ENCODE results near the gene TIMM22.
A peak's percentile ranks its signal among the peaks of the same experiment; 100 is the strongest.

The TIMM22 gene

DNA sequence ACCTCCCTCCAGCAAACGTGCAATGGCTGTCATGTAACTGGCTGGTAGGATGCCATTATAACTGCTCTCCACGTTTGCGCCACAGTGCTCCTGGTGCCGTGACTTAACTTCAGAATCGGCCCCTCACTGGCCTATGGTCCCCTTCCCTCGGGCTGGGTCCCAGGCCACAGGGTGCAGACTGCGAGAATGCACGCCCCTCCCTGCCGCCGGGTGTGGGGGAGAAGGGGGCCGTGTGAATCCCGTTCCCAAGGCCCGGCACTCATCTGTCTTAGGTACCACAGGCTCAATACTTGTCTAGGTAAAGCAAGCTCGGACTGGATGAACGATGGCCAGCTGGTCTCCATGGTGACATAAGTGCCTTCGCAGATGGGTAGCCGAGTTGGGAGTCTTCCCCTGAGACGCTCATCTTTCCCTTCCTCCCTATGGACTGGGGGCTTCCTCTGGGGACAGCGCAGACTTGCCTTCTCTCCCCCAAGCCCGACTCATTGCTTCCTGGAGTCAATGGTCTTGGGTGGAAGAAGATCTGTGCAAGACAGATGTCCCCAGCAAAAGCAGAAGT lies 37.8 kb downstream of the TIMM22 start:
- no peak overlapping the region for H2BK5ac ChIP-seq (ENCODE audit: low read length)
- H2BK12ac ChIP-seq (ENCODE audit: low read length), result peak overlapping the region; percentile 58
- peaks cover 16% of the 10 kb centered on the region for H3K79me1 ChIP-seq (ENCODE audit: low read depth, low read length)
- H2BK15ac ChIP-seq (ENCODE audit: low read length), result no peak overlapping the region
- H3K27me3 ChIP-seq (ENCODE audit: control insufficient read depth in 3 of 3, insufficient read depth in 3 of 3, low read depth in 1 of 3, low read length in 3 of 3), result peaks cover 0 to 13% (median 0%) of the 10 kb centered on the region in 3 experiments
- no CpG with 5 or more reads among the region's 20 CpGs for WGBS, 2 donors (ENCODE audit: extremely low coverage in 2 of 2, insufficient read length in 2 of 2, insufficient replicate concordance in 1 of 2)
- no peak overlapping the region for H3K4me3 ChIP-seq (ENCODE audit: low read length in 2 of 2)
- H3K27ac ChIP-seq (replicated peaks; ENCODE audit: low read length), result no peak overlapping the region
- H3K18ac ChIP-seq (ENCODE audit: low read length), result no peak overlapping the region
- no peak overlapping the region for H3K4ac ChIP-seq (ENCODE audit: low read length)
- no peaks in the 10 kb centered on the region for H3K9me3 ChIP-seq (replicated peaks in 1 of 2; ENCODE audit: control insufficient read depth in 2 of 2, insufficient read depth in 1 of 2, low read depth in 1 of 2, low read length in 2 of 2)
- peaks cover 0 to 18% of the 10 kb centered on the region in 2 donors for H3K4me1 ChIP-seq (ENCODE audit: control insufficient read depth in 2 of 2, insufficient read depth in 1 of 2, low read depth in 1 of 2, low read length in 2 of 2)
- H3K23ac ChIP-seq (ENCODE audit: low read depth, low read length, poor library complexity), result peak overlapping the region; percentile 55
- H3K9ac ChIP-seq (ENCODE audit: low read depth, low read length, poor library complexity), result peak overlapping the region; percentile 70
- no peak overlapping the region for H2BK120ac ChIP-seq (ENCODE audit: low read depth, low read length)
- H3K14ac ChIP-seq (ENCODE audit: low read length), result no peak overlapping the region
- no peak for DNase-seq (ENCODE audit: low spot score)
- H3K36me3 ChIP-seq (replicated peaks in 1 of 2; ENCODE audit: control insufficient read depth in 2 of 2, insufficient read depth in 2 of 2, low read length in 2 of 2), result peaks cover 0 to 4% of the 10 kb centered on the region in 2 donors
- no peak overlapping the region for H2AFZ ChIP-seq (ENCODE audit: low read length)
- H4K8ac ChIP-seq (ENCODE audit: low read depth, low read length), result no peak overlapping the region
- H3K4me2 ChIP-seq (ENCODE audit: insufficient read depth, low read length, poor library complexity, severe bottlenecking), result no peak overlapping the region
- H2AK5ac ChIP-seq (ENCODE audit: low read depth, low read length), result peak overlapping the region; percentile 70
- no peak overlapping the region for H4K91ac ChIP-seq (ENCODE audit: low read depth, low read length, poor library complexity)

DNA sequence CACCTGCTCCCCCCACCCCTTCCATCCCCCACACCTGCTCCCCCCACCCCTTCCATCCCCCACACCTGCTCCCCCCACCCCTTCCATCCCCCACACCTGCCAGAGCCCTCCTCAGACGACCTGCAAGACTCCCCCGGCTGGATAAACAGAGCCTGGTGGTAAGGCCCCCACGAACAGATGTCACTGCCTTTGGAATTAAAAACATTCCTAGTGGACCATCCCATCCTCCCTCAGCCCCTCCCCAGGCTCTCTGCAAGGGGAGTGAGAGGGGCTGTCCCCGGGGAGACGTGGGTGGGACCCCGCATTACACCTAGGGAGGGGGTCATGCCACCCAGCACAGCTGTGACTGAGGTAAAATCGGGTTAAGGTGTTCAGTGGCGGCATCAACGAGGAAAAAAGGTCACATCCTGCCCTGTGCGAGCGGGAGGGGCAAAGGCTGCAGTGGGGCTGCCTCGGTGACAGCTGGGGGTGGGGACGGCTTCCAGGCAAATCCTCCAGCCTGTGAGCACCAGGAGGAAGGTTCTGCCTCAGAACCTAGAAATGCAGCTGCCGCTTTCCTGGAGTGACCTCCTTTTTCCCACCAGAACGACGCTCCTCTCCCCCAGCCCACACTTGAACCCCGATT lies 38.7 kb downstream of the TIMM22 start:
- Histone ChIP-seq H3K23ac (ENCODE audit: low read depth, low read length, poor library complexity) (peak overlapping the region; percentile 89), H2BK15ac (ENCODE audit: low read length) (no peak overlapping the region), H2AK5ac (ENCODE audit: low read depth, low read length) (no peak overlapping the region), H3K36me3 (replicated peaks in 1 of 2; ENCODE audit: control insufficient read depth in 2 of 2, insufficient read depth in 2 of 2, low read length in 2 of 2) (peaks cover 0 to 4% of the 10 kb centered on the region in 2 donors), H2AFZ (ENCODE audit: low read length) (no peak overlapping the region), H2BK120ac (ENCODE audit: low read depth, low read length) (no peak overlapping the region), H3K9ac (ENCODE audit: low read depth, low read length, poor library complexity) (no peak overlapping the region), H3K4me2 (ENCODE audit: insufficient read depth, low read length, poor library complexity, severe bottlenecking) (no peak overlapping the region), H3K27me3 (ENCODE audit: control insufficient read depth in 3 of 3, insufficient read depth in 3 of 3, low read depth in 1 of 3, low read length in 3 of 3) (peaks cover 0 to 13% (median 0%) of the 10 kb centered on the region in 3 experiments), H3K18ac (ENCODE audit: low read length) (no peak overlapping the region), H4K91ac (ENCODE audit: low read depth, low read length, poor library complexity) (no peak overlapping the region), H3K4ac (ENCODE audit: low read length) (no peak overlapping the region), H3K9me3 (replicated peaks in 1 of 2; ENCODE audit: control insufficient read depth in 2 of 2, insufficient read depth in 1 of 2, low read depth in 1 of 2, low read length in 2 of 2) (no peaks in the 10 kb centered on the region), H3K27ac (replicated peaks; ENCODE audit: low read length) (no peak overlapping the region), H2BK5ac (ENCODE audit: low read length) (no peak overlapping the region), H3K4me1 (ENCODE audit: control insufficient read depth in 2 of 2, insufficient read depth in 1 of 2, low read depth in 1 of 2, low read length in 2 of 2) (peaks cover 0 to 19% of the 10 kb centered on the region in 2 donors), H3K14ac (ENCODE audit: low read length) (peak overlapping the region; percentile 75), H4K8ac (ENCODE audit: low read depth, low read length) (no peak overlapping the region), H3K79me1 (ENCODE audit: low read depth, low read length) (peaks cover 16% of the 10 kb centered on the region), H2BK12ac (ENCODE audit: low read length) (no peak overlapping the region), H3K4me3 (ENCODE audit: low read length in 2 of 2) (no peak overlapping the region)
- WGBS, 2 donors (ENCODE audit: extremely low coverage in 2 of 2, insufficient read length in 2 of 2, insufficient replicate concordance in 1 of 2), result no CpG with 5 or more reads among the region's 17 CpGs
- no peak for DNase-seq (ENCODE audit: low spot score)

DNA sequence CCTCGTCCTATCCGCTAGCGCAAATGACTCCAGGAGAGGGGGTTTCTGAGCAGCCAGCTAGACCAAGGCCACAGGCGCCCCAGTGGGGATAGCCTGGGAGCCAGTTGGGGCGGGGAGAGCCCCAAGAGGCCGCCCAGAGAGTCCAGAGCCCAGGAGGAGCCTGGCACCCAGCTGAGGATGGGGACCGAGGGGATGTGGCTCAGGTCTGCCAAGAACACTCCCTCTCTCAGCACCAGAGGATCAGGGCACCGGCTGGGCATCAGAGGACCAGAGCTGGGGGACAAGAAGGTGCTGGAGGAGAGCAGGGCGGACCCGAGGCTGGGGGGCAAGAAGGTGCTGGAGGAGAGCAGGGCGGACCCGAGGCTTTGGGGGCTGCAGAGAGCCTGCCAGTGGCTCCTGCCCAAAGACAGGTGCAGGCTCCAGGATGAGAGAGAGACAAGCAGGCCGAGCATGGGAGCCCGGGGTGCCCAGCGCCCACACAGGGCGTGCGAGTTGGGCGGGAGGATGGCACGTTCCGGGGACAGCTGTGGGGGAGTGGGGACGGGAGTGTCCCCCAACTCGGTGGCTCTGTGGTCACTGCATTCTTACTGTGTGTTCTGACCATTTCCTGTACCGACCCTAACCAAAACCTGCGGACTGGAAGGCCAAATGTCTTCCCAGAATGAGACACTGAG lies 39.4 kb downstream of the TIMM22 start:
- no peak for DNase-seq (ENCODE audit: low spot score)
- no peak overlapping the region for H2BK5ac ChIP-seq (ENCODE audit: low read length)
- no peak overlapping the region for H2BK12ac ChIP-seq (ENCODE audit: low read length)
- peaks cover 14% of the 10 kb centered on the region for H3K79me1 ChIP-seq (ENCODE audit: low read depth, low read length)
- H2BK120ac ChIP-seq (ENCODE audit: low read depth, low read length), result no peak overlapping the region
- H3K4me2 ChIP-seq (ENCODE audit: insufficient read depth, low read length, poor library complexity, severe bottlenecking), result no peak overlapping the region
- no peak overlapping the region for H3K27ac ChIP-seq (replicated peaks; ENCODE audit: low read length)
- no peak overlapping the region for H4K91ac ChIP-seq (ENCODE audit: low read depth, low read length, poor library complexity)
- H3K4ac ChIP-seq (ENCODE audit: low read length), result no peak overlapping the region
- peaks cover 0 to 16% of the 10 kb centered on the region in 2 donors for H3K4me1 ChIP-seq (ENCODE audit: control insufficient read depth in 2 of 2, insufficient read depth in 1 of 2, low read depth in 1 of 2, low read length in 2 of 2)
- no peak overlapping the region for H2AFZ ChIP-seq (ENCODE audit: low read length)
- H3K23ac ChIP-seq (ENCODE audit: low read depth, low read length, poor library complexity), result peak overlapping the region; percentile 89
- WGBS, 2 donors (ENCODE audit: extremely low coverage in 2 of 2, insufficient read length in 2 of 2, insufficient replicate concordance in 1 of 2), result no CpG with 5 or more reads among the region's 24 CpGs
- H2BK15ac ChIP-seq (ENCODE audit: low read length), result no peak overlapping the region
- H3K9ac ChIP-seq (ENCODE audit: low read depth, low read length, poor library complexity), result no peak overlapping the region
- H2AK5ac ChIP-seq (ENCODE audit: low read depth, low read length), result no peak overlapping the region
- H3K18ac ChIP-seq (ENCODE audit: low read length), result peak overlapping the region; percentile 28
- H3K14ac ChIP-seq (ENCODE audit: low read length), result peak overlapping the region; percentile 75
- no peak overlapping the region for H3K4me3 ChIP-seq (ENCODE audit: low read length in 2 of 2)
- H3K36me3 ChIP-seq (replicated peaks in 1 of 2; ENCODE audit: control insufficient read depth in 2 of 2, insufficient read depth in 2 of 2, low read length in 2 of 2), result peaks cover 3 to 4% of the 10 kb centered on the region in 2 donors
- peaks cover 0 to 8% (median 0%) of the 10 kb centered on the region in 3 experiments for H3K27me3 ChIP-seq (ENCODE audit: control insufficient read depth in 3 of 3, insufficient read depth in 3 of 3, low read depth in 1 of 3, low read length in 3 of 3)
- H3K9me3 ChIP-seq (replicated peaks in 1 of 2; ENCODE audit: control insufficient read depth in 2 of 2, insufficient read depth in 1 of 2, low read depth in 1 of 2, low read length in 2 of 2), result no peaks in the 10 kb centered on the region
- H4K8ac ChIP-seq (ENCODE audit: low read depth, low read length), result no peak overlapping the region

DNA sequence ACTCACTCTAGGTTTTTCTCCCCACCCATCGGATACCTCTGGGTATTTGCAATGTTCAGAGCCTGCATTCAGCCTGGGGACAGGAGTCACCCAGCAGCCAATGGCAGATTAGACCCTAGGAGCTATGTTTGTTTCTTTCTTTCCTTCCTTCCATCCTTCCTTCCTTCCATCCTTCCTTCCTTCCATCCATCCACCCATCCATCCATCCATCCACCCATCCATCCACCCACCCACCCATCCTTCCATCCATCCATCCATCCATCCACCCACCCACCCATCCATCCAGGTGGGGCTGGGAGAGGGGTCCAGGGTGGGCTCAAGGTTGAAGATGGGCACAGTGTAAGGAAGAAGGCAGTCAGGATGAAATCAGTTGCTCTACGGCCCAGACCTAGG lies 39.9 kb downstream of the TIMM22 start:
- Histone ChIP-seq H3K79me1 (ENCODE audit: low read depth, low read length) (peaks cover 16% of the 10 kb centered on the region), H2BK12ac (ENCODE audit: low read length) (no peak overlapping the region), H3K27ac (replicated peaks; ENCODE audit: low read length) (no peak overlapping the region), H3K4me2 (ENCODE audit: insufficient read depth, low read length, poor library complexity, severe bottlenecking) (no peak overlapping the region), H2AK5ac (ENCODE audit: low read depth, low read length) (no peak overlapping the region), H3K23ac (ENCODE audit: low read depth, low read length, poor library complexity) (peak overlapping the region; percentile 34), H3K9ac (ENCODE audit: low read depth, low read length, poor library complexity) (peak overlapping the region; percentile 44), H3K18ac (ENCODE audit: low read length) (no peak overlapping the region), H3K4me3 (ENCODE audit: low read length in 2 of 2) (no peak overlapping the region), H4K91ac (ENCODE audit: low read depth, low read length, poor library complexity) (no peak overlapping the region), H3K4ac (ENCODE audit: low read length) (no peak overlapping the region), H3K4me1 (ENCODE audit: control insufficient read depth in 2 of 2, insufficient read depth in 1 of 2, low read depth in 1 of 2, low read length in 2 of 2) (peaks cover 0 to 16% of the 10 kb centered on the region in 2 donors), H3K36me3 (replicated peaks in 1 of 2; ENCODE audit: control insufficient read depth in 2 of 2, insufficient read depth in 2 of 2, low read length in 2 of 2) (peaks cover 3 to 4% of the 10 kb centered on the region in 2 donors), H2BK5ac (ENCODE audit: low read length) (no peak overlapping the region), H3K27me3 (ENCODE audit: control insufficient read depth in 3 of 3, insufficient read depth in 3 of 3, low read depth in 1 of 3, low read length in 3 of 3) (peaks cover 0 to 8% (median 0%) of the 10 kb centered on the region in 3 experiments), H2BK15ac (ENCODE audit: low read length) (no peak overlapping the region), H4K8ac (ENCODE audit: low read depth, low read length) (no peak overlapping the region), H3K9me3 (replicated peaks in 1 of 2; ENCODE audit: control insufficient read depth in 2 of 2, insufficient read depth in 1 of 2, low read depth in 1 of 2, low read length in 2 of 2) (no peaks in the 10 kb centered on the region), H3K14ac (ENCODE audit: low read length) (no peak overlapping the region), H2BK120ac (ENCODE audit: low read depth, low read length) (no peak overlapping the region), H2AFZ (ENCODE audit: low read length) (no peak overlapping the region)
- WGBS, 2 donors (ENCODE audit: extremely low coverage in 2 of 2, insufficient read length in 2 of 2, insufficient replicate concordance in 1 of 2), result no CpG with 5 or more reads among the region's 2 CpGs
- no peak for DNase-seq (ENCODE audit: low spot score)

All from neuronal stem cell (in vitro differentiated cells).